Kidney capillary endothelial cell (primary cell): ENCODE results near the gene SCD.
"Not testable (repeated sequence)": the region's sequence is repeated elsewhere in the genome, so short reads cannot be mapped to it uniquely, and the experiment has no call there.

ENCODE experiments used
- DNase-seq: peaks from one replicate; pipeline ENCODE4 v3.0.0-alpha.2; 2018; ENCODE audit warnings: low spot score

Gene SCD

GRCh38 chr10:100346765-100347567, at the start of gene SCD:
TSS of gene SCD (plus strand) at chr10:100347233. CDS start at chr10:100347505, 272 bp downstream.
- peak; percentile 76 for DNase-seq

GRCh38 chr10:100297242-100297641, 49.8 kb upstream of the SCD start:
- no peak for DNase-seq

GRCh38 chr10:100301123-100301522, 45.9 kb upstream of the SCD start:
- not testable (repeated sequence) for DNase-seq

GRCh38 chr10:100303724-100304319, 43.2 kb upstream of the SCD start:
- DNase-seq, result peak; percentile 31

GRCh38 chr10:100304414-100304813, 42.6 kb upstream of the SCD start:
- no peak for DNase-seq

GRCh38 chr10:100306861-100307260, 40.2 kb upstream of the SCD start:
- no peak for DNase-seq

- no peak for DNase-seq
Measured at GRCh38 chr10:100307684-100308083, 39.3 kb upstream of the SCD start.

- DNase-seq, result no peak
Measured at GRCh38 chr10:100311298-100311697, 35.7 kb upstream of the SCD start.

- no peak for DNase-seq
Measured at GRCh38 chr10:100315615-100316014, 31.4 kb upstream of the SCD start.

- DNase-seq, result no peak
Measured at GRCh38 chr10:100318207-100318606, 28.8 kb upstream of the SCD start.

GRCh38 chr10:100319707-100320402, 27.2 kb upstream of the SCD start:
- no peak for DNase-seq

- DNase-seq, result no peak
Measured at GRCh38 chr10:100325158-100325557, 21.9 kb upstream of the SCD start.

GRCh38 chr10:100327007-100327717, 19.9 kb upstream of the SCD start:
- DNase-seq, result no peak

GRCh38 chr10:100327718-100328009, 19.4 kb upstream of the SCD start:
- DNase-seq, result no peak

GRCh38 chr10:100328198-100328597, 18.8 kb upstream of the SCD start:
- DNase-seq, result no peak

GRCh38 chr10:100330079-100330478, 17.0 kb upstream of the SCD start, which contains the start of gene PKD2L1:
TSS of gene PKD2L1 (minus strand) at chr10:100330228. CDS start at chr10:100330103, 125 bp downstream.
- DNase-seq, result no peak

- no peak for DNase-seq
Measured at GRCh38 chr10:100333106-100333505, 13.9 kb upstream of the SCD start.

GRCh38 chr10:100333661-100334440, 13.2 kb upstream of the SCD start:
- no peak for DNase-seq

- DNase-seq, result no peak
Measured at GRCh38 chr10:100334762-100335161, 12.3 kb upstream of the SCD start.

- peak; percentile 55 for DNase-seq
Measured at GRCh38 chr10:100338434-100339036, 8.5 kb upstream of the SCD start.

GRCh38 chr10:100339236-100339635, 7.8 kb upstream of the SCD start:
- no peak for DNase-seq
